ENCODE data around the gene SMNDC1. TPM values are rescaled to one million over a fixed set of nuclear protein-coding genes. Genes with fewer than 3 reads are reported as not detected.

SMNDC1 gene
- total RNA-seq = 10 to 100 TPM; 11.4 to 21.0 (median 15.3) TPM

GRCh38 chr10:110304780-110305421, at the start of gene SMNDC1:
SMNDC1 (minus strand) TSS chr10:110304920; CDS start chr10:110303587, 1,333 bp downstream.
- no peaks in the 10 kb centered on the region for H3K27me3 ChIP-seq
- H3K27ac ChIP-seq = peak within 1 kb of the TSS; percentile 84 to 94 (median 90)
- peak; percentile 97 to 98 for DNase-seq (ENCODE audit: low spot score in 2 of 2)
- peaks cover 0 to 48% (median 20%) of the 10 kb centered on the region in 4 donors for H3K4me1 ChIP-seq
- peak within 1 kb of the TSS; percentile 70 to 92 (median 82) for H3K4me3 ChIP-seq
- TF ChIP-seq, protein P1, sequence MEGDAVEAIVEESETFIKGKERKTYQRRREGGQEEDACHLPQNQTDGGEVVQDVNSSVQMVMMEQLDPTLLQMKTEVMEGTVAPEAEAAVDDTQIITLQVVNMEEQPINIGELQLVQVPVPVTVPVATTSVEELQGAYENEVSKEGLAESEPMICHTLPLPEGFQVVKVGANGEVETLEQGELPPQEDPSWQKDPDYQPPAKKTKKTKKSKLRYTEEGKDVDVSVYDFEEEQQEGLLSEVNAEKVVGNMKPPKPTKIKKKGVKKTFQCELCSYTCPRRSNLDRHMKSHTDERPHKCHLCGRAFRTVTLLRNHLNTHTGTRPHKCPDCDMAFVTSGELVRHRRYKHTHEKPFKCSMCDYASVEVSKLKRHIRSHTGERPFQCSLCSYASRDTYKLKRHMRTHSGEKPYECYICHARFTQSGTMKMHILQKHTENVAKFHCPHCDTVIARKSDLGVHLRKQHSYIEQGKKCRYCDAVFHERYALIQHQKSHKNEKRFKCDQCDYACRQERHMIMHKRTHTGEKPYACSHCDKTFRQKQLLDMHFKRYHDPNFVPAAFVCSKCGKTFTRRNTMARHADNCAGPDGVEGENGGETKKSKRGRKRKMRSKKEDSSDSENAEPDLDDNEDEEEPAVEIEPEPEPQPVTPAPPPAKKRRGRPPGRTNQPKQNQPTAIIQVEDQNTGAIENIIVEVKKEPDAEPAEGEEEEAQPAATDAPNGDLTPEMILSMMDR (IDR thresholded peaks at IDR 0.05) = no peak
- TF ChIP-seq POLR2A (IDR thresholded peaks at IDR 0.05) (peak in 1 of 2 donors; percentile 75), EP300 (IDR thresholded peaks at IDR 0.05) (peak; percentile 90 to 92)
- H3K36me3 ChIP-seq = peaks cover 0 to 28% (median 0%) of the 10 kb centered on the region in 3 donors
- 0 to 1% methylated on average over 36 to 42 of the region's 42 CpGs for WGBS, 2 donors
- no peaks in the 10 kb centered on the region for H3K9me3 ChIP-seq

DNA sequence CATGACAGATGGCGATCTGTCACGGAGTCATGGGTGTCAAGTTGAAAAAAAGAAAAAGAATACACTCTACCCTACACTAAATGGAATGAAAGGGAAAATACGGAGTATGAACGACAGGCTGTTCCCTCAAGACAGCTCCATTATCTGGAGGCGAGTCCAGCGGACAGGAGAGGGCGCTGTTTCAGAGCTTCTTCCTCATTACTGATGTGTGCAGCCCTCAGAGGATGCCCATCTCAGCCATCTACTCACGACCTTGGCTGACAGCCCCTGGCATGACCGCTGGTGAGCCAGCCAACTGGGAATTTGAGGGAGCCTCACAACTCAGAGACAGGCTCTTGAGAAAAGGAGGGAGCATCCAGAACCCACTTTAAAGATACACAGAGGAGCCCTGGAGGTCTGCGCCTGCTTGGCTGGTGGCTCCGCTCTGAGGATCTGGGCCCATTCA, 49.6 kb upstream of the SMNDC1 start:
- Histone ChIP-seq H3K4me3 (no peak overlapping the region), H3K4me1 (peaks cover 0 to 18% (median 15%) of the 10 kb centered on the region in 4 donors), H3K27ac (peak overlapping the region in 1 of 4 donors; percentile 15), H3K9me3 (no peaks in the 10 kb centered on the region), H3K27me3 (no peaks in the 10 kb centered on the region), H3K36me3 (no peaks in the 10 kb centered on the region)
- WGBS, 2 donors = 26 to 29% methylated on average over 11 of the region's 11 CpGs
- TF ChIP-seq, protein P1 (IDR thresholded peaks at IDR 0.05) = peak; percentile 48 to 79 (median 65)
- TF ChIP-seq POLR2A (IDR thresholded peaks at IDR 0.05) = no peak
- no peak for TF ChIP-seq EP300 (IDR thresholded peaks at IDR 0.05)
- DNase-seq (ENCODE audit: low spot score in 2 of 2) = peak; percentile 68 to 85

DNA sequence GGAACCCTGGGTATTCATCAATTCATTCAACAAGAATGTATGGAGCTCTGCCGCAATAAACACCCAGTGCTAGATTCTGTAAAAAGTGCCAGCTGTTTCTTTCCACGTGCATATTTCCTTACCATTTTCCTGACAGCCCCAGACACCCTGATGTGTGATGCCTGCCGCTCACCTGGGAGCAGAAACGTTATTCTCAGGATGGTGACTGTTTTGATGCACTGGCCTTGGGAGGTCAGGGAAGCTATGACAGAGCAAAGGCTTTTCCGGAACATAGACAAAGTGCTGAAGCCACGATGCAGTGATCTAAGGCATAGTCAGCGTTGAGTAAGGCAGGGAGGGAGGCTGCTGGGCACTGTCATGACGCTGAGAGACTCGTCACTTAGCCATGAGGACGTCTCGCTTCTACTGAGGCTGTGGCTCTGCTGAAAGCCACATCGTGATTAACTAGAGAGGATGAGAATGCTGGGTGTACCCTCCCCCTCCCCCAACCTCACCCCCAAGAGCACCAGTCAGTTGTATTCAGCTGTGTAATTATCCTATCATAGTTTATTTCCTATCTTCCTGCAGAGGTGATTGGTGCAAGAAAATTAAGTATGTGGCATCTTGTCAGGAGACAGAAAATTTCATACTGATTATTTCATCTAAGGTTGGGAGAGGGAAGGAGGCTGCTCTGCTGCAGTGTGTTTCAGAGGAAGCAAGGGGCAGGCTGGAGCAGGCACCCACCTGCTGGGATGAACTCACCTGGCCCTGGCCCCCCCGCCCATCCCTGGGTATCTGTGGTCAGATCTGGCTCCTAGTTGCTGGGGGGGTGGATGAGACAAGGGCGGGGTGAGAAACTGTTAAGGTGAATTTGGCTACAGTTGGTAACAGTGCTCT, 48.8 kb upstream of the SMNDC1 start:
- Histone ChIP-seq H3K36me3 (no peaks in the 10 kb centered on the region), H3K27ac (peak overlapping the region in 1 of 4 donors; percentile 15), H3K4me1 (peaks cover 0 to 18% (median 15%) of the 10 kb centered on the region in 4 donors), H3K27me3 (no peaks in the 10 kb centered on the region), H3K9me3 (no peaks in the 10 kb centered on the region), H3K4me3 (no peak overlapping the region)
- DNase-seq (ENCODE audit: low spot score in 2 of 2) = no peak
- WGBS, 2 donors = 27 to 32% methylated on average over 12 of the region's 14 CpGs
- TF ChIP-seq, protein P1 (IDR thresholded peaks at IDR 0.05) = no peak
- TF ChIP-seq EP300 (IDR thresholded peaks at IDR 0.05) (no peak), POLR2A (IDR thresholded peaks at IDR 0.05) (no peak)

GRCh38 chr10:110352930-110353243, 48.2 kb upstream of the SMNDC1 start:
- no peak for DNase-seq (ENCODE audit: low spot score in 2 of 2)
- TF ChIP-seq POLR2A (IDR thresholded peaks at IDR 0.05) = no peak
- no peak for TF ChIP-seq EP300 (IDR thresholded peaks at IDR 0.05)
- TF ChIP-seq, protein P1 (IDR thresholded peaks at IDR 0.05) = no peak
- 37 to 46% methylated on average over 2 of the region's 2 CpGs for WGBS, 2 donors
- Histone ChIP-seq H3K27ac (no peak overlapping the region), H3K27me3 (no peaks in the 10 kb centered on the region), H3K36me3 (no peaks in the 10 kb centered on the region), H3K4me3 (no peak overlapping the region), H3K4me1 (peaks cover 0 to 18% (median 15%) of the 10 kb centered on the region in 4 donors), H3K9me3 (no peaks in the 10 kb centered on the region)

DNA sequence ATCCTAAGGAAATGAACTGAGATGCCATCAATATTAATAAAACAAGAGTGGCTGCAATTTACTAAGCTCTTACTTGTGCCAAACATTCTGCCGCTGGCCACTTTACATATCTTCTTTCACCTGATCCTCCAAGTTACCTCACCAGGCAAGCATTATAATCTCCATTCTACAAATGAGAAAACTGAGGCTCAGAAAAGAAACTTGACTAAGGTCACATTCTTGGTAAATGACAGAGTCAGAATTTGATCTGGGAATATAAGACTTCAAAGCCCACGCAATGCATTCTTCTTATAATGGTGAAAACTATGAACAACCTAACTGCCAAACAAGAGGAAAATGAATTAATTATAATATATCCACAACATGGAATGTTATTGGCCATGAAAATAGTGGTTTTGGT, 46.1 kb upstream of the SMNDC1 start:
- Histone ChIP-seq H3K27me3 (no peaks in the 10 kb centered on the region), H3K36me3 (no peaks in the 10 kb centered on the region), H3K4me1 (peaks cover 0 to 18% (median 12%) of the 10 kb centered on the region in 4 donors), H3K27ac (no peak overlapping the region), H3K4me3 (no peak overlapping the region), H3K9me3 (no peaks in the 10 kb centered on the region)
- WGBS, 2 donors = 75 to 93% methylated on average over 2 of the region's 2 CpGs
- TF ChIP-seq, protein P1 (IDR thresholded peaks at IDR 0.05) = no peak
- TF ChIP-seq POLR2A (IDR thresholded peaks at IDR 0.05) (no peak), EP300 (IDR thresholded peaks at IDR 0.05) (no peak)
- DNase-seq (ENCODE audit: low spot score in 2 of 2) = no peak

Measured in tibial nerve (tissue), 4 donors.